A549 (cell line): Measurements from ENCODE around the gene SCO2.

Experiments used
- BHLHE40 ChIP-seq: IDR thresholded peaks from 2 replicates; pipeline ENCODE4 v1.6.1; 2012; ENCODE audit warnings: low read depth, low read length, inconsistent platforms
- CEBPB ChIP-seq, 2 experiments: fragments of >200 bp in 1 of 2; sonication (Bioruptor Twin) in 1 of 2; formaldehyde crosslinking in 1 of 2; IDR thresholded peaks; 2 replicates each; pipeline ENCODE4 v1.6.1; 2012 to 2016
- CTCF ChIP-seq: fragments of >200 bp; sonication (Bioruptor Twin); formaldehyde crosslinking; IDR thresholded peaks from 3 replicates; pipeline ENCODE4 v1.5.1; 2016
- ELK1 ChIP-seq: fragments of 150-350 bp; IDR thresholded peaks from 2 replicates; pipeline ENCODE4 v1.6.1; 2014; ENCODE audit warnings: low read depth, mild to moderate bottlenecking, low read length
- ESRRA ChIP-seq: fragments of 150-350 bp; IDR thresholded peaks from 2 replicates; pipeline ENCODE4 v1.6.1; 2014; ENCODE audit warnings: mild to moderate bottlenecking, low read length, borderline replicate concordance
- GATA3 ChIP-seq: IDR thresholded peaks from 2 replicates; pipeline ENCODE4 v1.6.1; 2012; ENCODE audit warnings: borderline replicate concordance
- HOXB13 ChIP-seq: fragments of 250-450 bp; sonication (Bioruptor Pico); IDR thresholded peaks from 2 replicates; pipeline ENCODE4 v1.5.0; 2020; ENCODE audit warnings: low read depth, mild to moderate bottlenecking, moderate library complexity
- MAFK ChIP-seq: fragments of 450-650 bp; IDR thresholded peaks from 2 replicates; pipeline ENCODE4 v1.6.1; 2014; ENCODE audit not compliant: partially characterized antibody
- MAX ChIP-seq: IDR thresholded peaks from 2 replicates; pipeline ENCODE4 v1.6.1; 2012
- RAD21 ChIP-seq, 2 experiments: fragments of >200 bp in 1 of 2; sonication (Bioruptor Twin) in 1 of 2; formaldehyde crosslinking in 1 of 2; IDR thresholded peaks in 1 of 2; conservative IDR thresholded peaks in 1 of 2; 2 replicates in 1 of 2; 3 replicates in 1 of 2; pipeline ENCODE4 v1.6.1; 2012 to 2018; ENCODE audit warnings: inconsistent platforms in 1 of 2
- TP53 ChIP-seq: fragments of 250-450 bp; sonication (Bioruptor Pico); IDR thresholded peaks from 2 replicates; pipeline ENCODE4 v1.5.0; 2021; ENCODE audit warnings: mild to moderate bottlenecking, moderate library complexity
- ZNF302 ChIP-seq: fragments of 250-450 bp; sonication (Bioruptor Pico); IDR thresholded peaks from 2 replicates; pipeline ENCODE4 v1.9.0; 2021; ENCODE audit warnings: inconsistent platforms, mild to moderate bottlenecking, moderate library complexity

- TF ChIP-seq CEBPB (IDR thresholded peaks at IDR 0.05): peak in 1 of 2 experiments; percentile 20; a peak in 1 of 4 replicates
- peak; percentile 92 for TF ChIP-seq MAX
- TF ChIP-seq GATA3: no peak; the same call in 1 of the 2 replicates
- no peak for TF ChIP-seq MAFK
- no peak for TF ChIP-seq ESRRA
- no peak for TF ChIP-seq HOXB13 (CRISPR knock-in tag)
- no peak for TF ChIP-seq CTCF
- TF ChIP-seq ZNF302: no peak
- TF ChIP-seq RAD21 (conservative IDR thresholded peaks at IDR 0.05 in 1 of 2, IDR thresholded peaks at IDR 0.05 in 1 of 2): no peak
- TF ChIP-seq BHLHE40: no peak
- TF ChIP-seq TP53 (CRISPR knock-in tag): no peak
- no peak for TF ChIP-seq ELK1
These were observed 4.6 kb upstream of the SCO2 start, which contains the start of gene TYMP for GRCh38 chr22:50529897-50530579.
